Measurements from ENCODE around the gene ITGB1BP2.
"Not testable (repeated sequence)": the region's sequence is repeated elsewhere in the genome, so short reads cannot be mapped to it uniquely, and the experiment has no call there.

The ITGB1BP2 gene

GRCh38 chrX:71301195-71301924 lies at the start of gene ITGB1BP2:
Gene ITGB1BP2 (plus strand): TSS chrX:71301750. CDS start chrX:71301807, 57 bp downstream.
- DNase-seq (ENCODE audit: low spot score) = no peak

DNA sequence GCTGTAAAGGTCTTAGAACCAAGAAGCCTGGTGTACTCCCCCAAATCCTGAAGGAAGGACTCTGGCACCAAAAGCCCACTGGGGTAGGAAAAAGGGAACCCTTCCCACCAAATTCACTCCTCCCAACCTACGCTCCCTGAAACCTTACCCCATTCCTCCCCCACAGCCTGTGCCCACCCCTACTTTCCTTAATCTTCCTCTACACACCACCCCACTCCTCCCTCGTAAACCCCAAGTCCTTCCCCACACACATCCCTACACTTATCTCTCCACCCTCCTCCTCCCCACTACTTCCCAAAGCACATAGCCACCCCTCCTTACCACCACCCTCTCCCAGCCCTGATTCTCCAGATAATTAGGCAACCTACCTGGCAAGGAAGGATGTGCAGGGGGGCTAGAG lies 49.3 kb upstream of the ITGB1BP2 start:
- no peak for DNase-seq (ENCODE audit: low spot score)

DNA sequence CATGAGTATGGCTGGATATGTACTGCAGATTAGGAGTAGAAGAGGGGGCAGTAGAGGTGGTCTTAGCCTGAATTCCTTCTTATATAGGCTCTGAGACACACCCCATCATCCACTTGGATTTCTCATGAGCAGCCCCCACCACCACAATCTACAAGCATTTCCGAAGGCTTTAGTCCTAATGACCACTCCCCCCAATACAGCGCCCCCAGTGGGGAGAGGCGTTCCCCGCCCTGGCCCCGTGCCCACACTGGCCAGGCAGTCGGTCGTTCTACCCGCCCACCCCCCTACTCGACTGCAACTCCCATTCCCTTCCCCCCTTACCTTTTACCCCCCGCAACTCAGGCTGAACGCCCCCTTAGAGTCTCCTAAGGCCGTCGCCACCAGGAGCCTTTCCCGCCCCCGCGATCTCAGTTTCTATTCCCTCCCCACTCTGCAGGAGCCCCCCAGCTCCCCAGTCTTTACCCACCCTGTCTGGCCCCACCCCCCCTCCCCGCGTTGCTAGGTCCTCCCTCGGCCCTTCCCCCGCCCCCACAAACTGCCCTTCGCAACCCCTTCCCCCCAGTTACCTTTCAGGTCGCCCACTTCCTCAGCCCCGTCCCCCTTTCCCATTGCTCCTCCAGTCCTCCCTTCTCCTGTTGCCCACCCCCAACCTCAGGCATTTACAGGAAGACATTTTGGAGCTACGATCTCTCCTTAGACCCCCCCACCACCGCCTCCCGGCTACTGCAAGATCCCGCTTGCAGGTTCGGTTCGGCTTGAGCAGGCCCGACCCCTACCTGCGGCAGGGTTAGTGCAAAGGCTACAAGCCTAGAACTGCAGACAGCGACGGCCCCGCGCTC lies 48.1 kb upstream of the ITGB1BP2 start:
- peak; percentile 14 for DNase-seq (ENCODE audit: low spot score)

GRCh38 chrX:71254092-71254963 lies 47.2 kb upstream of the ITGB1BP2 start, which contains the start of gene ZMYM3:
Gene ZMYM3 (minus strand): TSS chrX:71254140. CDS start chrX:71253255, 885 bp downstream.
- peak; percentile 21 for DNase-seq (ENCODE audit: low spot score)

GRCh38 chrX:71256051-71256450 lies 45.5 kb upstream of the ITGB1BP2 start:
- no peak for DNase-seq (ENCODE audit: low spot score)

GRCh38 chrX:71256856-71257255 lies 44.7 kb upstream of the ITGB1BP2 start:
- DNase-seq (ENCODE audit: low spot score) = no peak

DNA sequence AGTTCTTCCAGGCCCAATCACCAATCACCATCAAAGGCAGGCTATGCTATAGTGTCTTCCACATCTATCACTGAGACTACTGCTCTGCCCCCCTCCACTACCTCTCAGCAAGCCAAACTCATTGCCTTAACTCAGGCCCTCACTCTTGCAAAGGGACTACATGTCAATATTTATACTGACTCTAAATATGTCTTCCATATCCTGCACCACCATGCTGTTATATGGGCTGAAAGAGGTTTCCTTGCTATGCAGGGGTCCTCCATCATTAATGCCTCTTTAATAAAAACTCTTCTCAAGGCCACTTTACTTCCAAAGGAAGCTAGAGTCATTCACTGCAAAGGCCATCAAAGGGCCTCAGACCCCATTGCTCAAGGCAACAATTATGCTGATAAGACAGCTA lies 32.9 kb upstream of the ITGB1BP2 start:
- DNase-seq (ENCODE audit: low spot score) = not testable (repeated sequence)

GRCh38 chrX:71269801-71270395 lies 31.7 kb upstream of the ITGB1BP2 start:
- no peak for DNase-seq (ENCODE audit: low spot score)

DNA sequence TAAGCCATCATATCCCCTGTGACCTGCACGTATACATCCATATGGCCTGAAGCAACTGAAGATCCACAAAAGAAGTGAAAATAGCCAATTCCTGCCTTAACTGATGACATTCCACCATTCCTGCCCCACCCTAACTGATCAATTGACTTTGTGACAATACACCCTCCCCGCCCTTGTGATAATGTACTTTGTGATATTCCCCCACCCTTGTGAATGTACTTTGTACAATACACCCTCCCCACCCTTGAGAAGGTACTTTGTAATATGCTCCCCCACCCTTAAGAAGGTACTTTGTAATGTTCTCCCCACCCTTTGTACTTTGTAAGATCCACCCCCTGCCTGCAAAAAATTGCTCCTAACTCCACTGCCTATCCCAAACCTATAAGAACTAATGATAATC lies 29.2 kb upstream of the ITGB1BP2 start:
- DNase-seq (ENCODE audit: low spot score) = not testable (repeated sequence)

DNA sequence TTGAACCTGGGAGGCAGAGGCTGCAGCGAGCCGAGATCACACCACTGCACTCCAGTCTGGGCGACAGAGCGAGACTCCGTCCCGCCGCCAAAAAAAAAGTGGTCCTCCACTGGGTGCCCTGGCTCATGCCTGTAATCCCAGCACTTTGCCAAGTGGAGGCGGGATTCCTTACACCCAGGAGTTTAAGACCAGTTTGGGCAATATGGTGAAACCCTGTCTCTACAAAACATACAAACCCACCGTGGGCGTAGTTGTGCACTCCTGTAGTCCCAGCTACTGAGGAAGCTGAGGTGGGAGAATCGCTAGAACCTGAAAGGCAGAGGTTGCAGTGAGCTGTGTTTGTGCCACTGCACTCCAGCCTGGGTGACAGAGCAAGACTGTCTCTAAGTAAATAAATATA lies 20.2 kb upstream of the ITGB1BP2 start:
- not testable (repeated sequence) for DNase-seq (ENCODE audit: low spot score)

- DNase-seq (ENCODE audit: low spot score) = no peak
Measured at GRCh38 chrX:71282514-71283402, 18.8 kb upstream of the ITGB1BP2 start.

DNA sequence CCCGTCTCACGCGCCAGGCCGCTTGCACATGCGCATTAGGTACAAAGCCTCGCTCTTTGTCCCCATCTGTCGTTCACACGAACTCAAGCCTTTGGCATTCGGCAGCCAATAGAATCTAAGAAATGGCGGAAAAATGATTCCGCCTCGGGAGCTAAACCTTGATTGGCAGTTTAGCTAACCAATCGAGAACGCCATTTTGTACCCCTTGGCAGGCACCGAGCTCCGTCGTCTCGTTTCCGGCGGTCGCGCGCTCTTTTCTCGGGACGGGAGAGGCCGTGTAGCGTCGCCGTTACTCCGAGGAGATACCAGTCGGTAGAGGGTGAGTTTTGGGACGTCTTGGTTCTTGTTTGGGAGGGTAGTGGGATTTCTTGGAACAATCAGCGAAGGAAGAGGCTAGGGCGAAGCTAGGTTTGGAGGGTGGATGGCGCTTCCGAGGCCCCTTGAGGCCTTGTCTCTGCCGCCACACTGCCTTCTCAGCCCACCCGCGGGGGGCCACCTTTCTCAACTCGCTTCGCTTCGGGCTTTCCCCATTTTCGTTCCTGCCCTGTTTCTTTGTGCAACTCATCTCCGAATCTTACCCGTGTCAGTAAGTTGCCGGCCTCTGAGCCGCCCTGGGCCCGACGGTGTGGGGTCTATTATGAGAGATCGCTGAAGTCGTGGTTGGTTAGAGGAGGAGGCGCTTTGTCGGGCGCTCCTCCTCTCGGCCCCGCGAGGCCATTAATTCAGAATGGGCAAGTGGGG lies 18.0 kb upstream of the ITGB1BP2 start, which contains the start of gene NONO:
TSS of gene NONO (plus strand) at position 233 of the 741 bp plus-strand sequence. CDS start 7,003 bp downstream, outside the sequence.
- peak; percentile 98 for DNase-seq (ENCODE audit: low spot score)

DNA sequence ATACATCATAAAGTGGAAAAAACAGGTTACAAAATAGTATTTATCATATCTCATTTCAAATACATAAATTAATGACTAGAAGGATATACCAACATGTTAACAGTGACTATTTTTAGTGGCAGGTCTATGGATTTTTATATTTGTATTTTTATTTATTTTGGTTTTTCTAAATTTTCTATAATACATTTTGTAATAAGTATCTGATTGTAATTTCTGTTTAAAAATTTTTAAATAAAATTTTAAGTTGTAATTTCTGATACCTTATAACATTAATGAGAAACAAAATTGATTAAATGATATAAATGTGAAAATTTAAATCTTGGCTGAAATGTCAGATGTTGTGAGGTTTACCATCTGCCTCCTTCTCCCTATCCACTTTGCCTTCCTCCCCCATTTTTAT lies 15.6 kb upstream of the ITGB1BP2 start:
- DNase-seq (ENCODE audit: low spot score) = no peak

DNA sequence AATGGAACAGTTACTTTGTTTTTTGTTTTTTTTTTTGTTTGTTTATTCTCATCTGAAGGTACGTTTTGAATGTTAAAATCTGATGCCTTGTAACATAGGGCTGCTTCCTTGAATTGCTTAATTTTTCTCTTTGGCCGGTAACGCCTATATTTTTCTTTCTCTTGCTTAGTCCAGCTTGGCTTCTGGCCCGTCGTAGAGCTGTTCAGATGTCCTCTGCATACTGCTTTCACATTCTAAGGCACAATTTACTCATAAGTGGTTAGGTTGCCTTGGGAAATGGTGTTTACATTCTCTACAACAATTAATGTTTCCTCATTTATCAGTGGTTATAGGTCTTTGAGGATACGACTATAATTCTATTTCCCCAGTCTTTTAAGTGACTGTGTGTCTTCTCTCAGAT lies 10.2 kb upstream of the ITGB1BP2 start:
- DNase-seq (ENCODE audit: low spot score) = no peak

DNA sequence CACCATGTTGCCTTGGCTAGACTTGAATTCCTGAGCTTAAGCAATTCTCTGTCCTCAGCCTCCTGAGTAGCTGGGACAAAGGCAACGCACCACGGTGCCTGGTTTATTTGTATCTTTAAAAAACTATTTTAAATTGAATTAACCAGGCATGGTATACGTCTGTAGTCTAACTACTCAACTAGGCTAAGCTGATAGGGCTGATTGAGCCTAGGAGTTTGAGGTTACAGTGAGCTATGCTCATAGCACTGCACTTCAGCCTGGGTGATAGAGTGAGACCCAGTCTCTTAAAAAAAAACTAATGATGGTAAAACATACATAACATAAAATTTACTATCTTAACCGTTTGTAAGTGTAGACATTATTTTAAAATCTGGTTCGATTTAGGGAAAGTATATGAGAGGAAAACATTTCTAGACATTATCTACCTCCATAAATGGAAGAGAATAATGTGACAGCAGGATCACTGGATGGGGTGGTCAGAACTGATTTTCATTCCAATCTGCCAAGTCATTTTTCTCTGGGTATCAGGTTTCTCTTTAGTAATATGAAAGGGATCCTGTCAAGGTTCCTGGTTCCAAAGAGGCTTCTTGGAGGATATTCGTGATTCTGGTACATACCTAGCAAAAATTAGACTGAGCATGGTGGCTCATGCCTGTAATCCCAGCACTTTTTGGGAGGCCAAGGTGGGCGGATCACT lies 8.7 kb upstream of the ITGB1BP2 start:
- no peak for DNase-seq (ENCODE audit: low spot score)

DNA sequence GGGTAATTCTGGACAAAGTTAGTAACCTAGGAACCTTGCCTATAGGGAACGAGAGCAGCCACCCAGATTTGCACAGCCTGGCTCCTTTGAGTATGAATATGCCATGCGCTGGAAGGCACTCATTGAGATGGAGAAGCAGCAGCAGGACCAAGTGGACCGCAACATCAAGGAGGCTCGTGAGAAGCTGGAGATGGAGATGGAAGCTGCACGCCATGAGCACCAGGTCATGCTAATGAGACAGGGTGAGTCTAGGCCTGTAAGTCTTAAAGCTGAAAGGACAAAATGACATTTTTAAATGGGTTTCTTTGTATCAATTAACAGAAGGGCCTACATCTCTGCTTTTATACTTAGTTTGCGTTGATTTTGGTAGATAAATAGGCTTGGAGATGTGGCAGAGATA lies 4.7 kb upstream of the ITGB1BP2 start:
- DNase-seq (ENCODE audit: low spot score) = no peak

GRCh38 chrX:71298119-71298518 lies 3.4 kb upstream of the ITGB1BP2 start:
- no peak for DNase-seq (ENCODE audit: low spot score)

DNA sequence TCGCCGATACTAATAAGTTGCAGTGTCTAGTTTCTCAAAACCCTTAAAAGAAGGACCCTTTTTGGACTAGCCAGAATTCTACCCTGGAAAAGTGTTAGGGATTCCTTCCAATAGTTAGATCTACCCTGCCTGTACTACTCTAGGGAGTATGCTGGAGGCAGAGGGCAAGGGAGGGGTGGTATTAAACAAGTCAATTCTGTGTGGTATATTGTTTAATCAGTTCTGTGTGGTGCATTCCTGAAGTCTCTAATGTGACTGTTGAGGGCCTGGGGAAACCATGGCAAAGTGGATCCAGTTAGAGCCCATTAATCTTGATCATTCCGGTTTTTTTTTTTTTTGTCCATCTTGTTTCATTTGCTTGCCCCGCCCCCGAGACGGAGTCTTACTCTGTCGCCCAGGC lies 1.5 kb upstream of the ITGB1BP2 start:
- DNase-seq (ENCODE audit: low spot score) = not testable (repeated sequence)

GRCh38 chrX:71300495-71300894 lies 1.1 kb upstream of the ITGB1BP2 start:
- DNase-seq (ENCODE audit: low spot score) = not testable (repeated sequence)

Data from hematopoietic multipotent progenitor cell treated with erythropoietin and hydrocortisone succinate and interleukin-3 and kit ligand, for 17 days (in vitro differentiated cells).